K562 (cell line): ENCODE measurements around the gene CCDC78. TPM values are rescaled to one million over a fixed set of nuclear protein-coding genes. Genes with fewer than 3 reads are reported as not detected.

Experiments
- MEF2D ChIP-seq: conservative IDR thresholded peaks from 2 replicates; pipeline ENCODE4 v1.6.1; 2016; ENCODE audit warnings: low read depth, missing genetic modification characterization, missing compliant biosample characterization
- NR2C1 ChIP-seq, 2 experiments: fragments of 450-650 bp; IDR thresholded peaks; 2 replicates each; pipeline ENCODE4 v1.6.1; 2017; ENCODE audit warnings: mild to moderate bottlenecking in 2 of 2, antibody characterized with exemption in 1 of 2, inconsistent platforms in 1 of 2, missing compliant biosample characterization in 1 of 2, missing genetic modification characterization in 1 of 2
- POLR2G ChIP-seq: fragments of 200-400 bp; formaldehyde crosslinking; IDR thresholded peaks from 2 replicates; pipeline ENCODE4 v1.6.1; 2017; ENCODE audit warnings: low read depth, mild to moderate bottlenecking, antibody characterized with exemption, low read length, moderate library complexity
- polyA plus RNA-seq, 8 experiments: library from polyadenylated mRNA; depleted of rRNA in 4 of 8; stranded (reverse) in 5 of 8; unstranded in 3 of 8; fragments of >200 nt; fragmentation: Nextera tagmentation in 2 of 8; fragmentation: Illumina TruSeq in 1 of 8; extraction: Ambion mirVana in 2 of 8; extraction: Trizol in 1 of 8; gene quantifications; 2 replicates each; pipeline versions ENCODE4 v1.2.1 to v1.2.3, GENCODE V29; 2011 to 2014; ENCODE audit warnings: inconsistent platforms in 1 of 8, missing spikeins in 1 of 8
- total RNA-seq, 7 experiments: library from RNA; depleted of rRNA in 6 of 7; stranded (reverse); fragments of >200 nt in 6 of 7; fragmentation: Illumina TruSeq in 2 of 7; extraction: Trizol in 2 of 7; gene quantifications; 2 replicates each; pipeline versions ENCODE4 v1.2.1 to v1.2.3, GENCODE V29; 2011 to 2021; ENCODE audit warnings: low replicate concordance in 1 of 7
- TF ChIP-seq, protein P1 (sequence below): fragments of 450-650 bp; IDR thresholded peaks from 2 replicates; pipeline ENCODE4 v1.6.1; 2016; ENCODE audit warnings: mild to moderate bottlenecking, moderate library complexity
- TF ChIP-seq, protein P2 (sequence below): sonication (generic); formaldehyde crosslinking; IDR thresholded peaks from 2 replicates; pipeline ENCODE4 v1.8.0; 2022; ENCODE audit warnings: mild to moderate bottlenecking, missing genetic modification reagents
- TF ChIP-seq, protein P3 (sequence below): fragments of 200-800 bp; sonication (Bioruptor generic); IDR thresholded peaks from 2 replicates; pipeline ENCODE4 v1.6.1; 2017; ENCODE audit warnings: missing genetic modification characterization, missing compliant biosample characterization

CCDC78 gene
- total and polyA plus RNA-seq, 9 of the 15 experiments (the other 6 are each of a cell fraction or from before 2014, with no cell fraction given), result 0.24 to 17.7 (median 2.9) TPM

DNA sequence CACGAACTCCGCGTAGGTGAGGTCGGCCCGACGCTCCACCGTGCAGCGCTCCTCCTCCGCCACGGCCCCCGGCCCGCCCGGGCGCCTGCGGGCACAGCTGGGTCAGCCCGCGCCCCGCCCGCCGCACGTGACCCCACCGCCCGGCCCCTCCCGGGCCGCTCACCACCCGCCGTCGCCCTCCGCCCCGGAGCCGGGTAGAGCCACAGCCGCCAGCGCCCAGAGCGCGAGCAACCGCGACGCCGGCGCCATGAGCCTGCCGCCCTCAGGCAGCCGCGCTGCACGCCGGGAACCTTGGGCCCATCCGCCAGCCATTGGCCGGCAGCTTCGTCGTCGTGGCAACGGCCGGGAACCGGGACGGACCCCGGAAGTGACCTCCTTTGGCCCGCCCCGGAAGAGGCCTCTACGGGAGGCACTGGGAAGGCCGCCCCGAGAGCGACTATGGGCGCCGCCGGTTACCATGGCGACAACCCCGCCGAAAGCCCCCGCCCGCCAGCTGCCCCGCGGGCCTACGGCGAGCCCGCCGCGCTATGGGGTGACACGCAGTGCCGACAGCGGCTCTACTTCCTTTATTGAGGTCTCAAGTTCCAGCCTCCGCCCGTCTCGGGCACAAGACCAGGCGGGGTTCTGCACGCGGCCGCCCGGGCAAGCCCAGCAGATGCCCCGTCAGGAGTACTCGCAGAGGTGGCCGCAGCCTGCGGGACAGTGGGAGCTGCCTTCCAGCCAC lies 42.0 kb downstream of the CCDC78 start, which contains the start of gene JMJD8 (continued):
- TF ChIP-seq, protein P1, sequence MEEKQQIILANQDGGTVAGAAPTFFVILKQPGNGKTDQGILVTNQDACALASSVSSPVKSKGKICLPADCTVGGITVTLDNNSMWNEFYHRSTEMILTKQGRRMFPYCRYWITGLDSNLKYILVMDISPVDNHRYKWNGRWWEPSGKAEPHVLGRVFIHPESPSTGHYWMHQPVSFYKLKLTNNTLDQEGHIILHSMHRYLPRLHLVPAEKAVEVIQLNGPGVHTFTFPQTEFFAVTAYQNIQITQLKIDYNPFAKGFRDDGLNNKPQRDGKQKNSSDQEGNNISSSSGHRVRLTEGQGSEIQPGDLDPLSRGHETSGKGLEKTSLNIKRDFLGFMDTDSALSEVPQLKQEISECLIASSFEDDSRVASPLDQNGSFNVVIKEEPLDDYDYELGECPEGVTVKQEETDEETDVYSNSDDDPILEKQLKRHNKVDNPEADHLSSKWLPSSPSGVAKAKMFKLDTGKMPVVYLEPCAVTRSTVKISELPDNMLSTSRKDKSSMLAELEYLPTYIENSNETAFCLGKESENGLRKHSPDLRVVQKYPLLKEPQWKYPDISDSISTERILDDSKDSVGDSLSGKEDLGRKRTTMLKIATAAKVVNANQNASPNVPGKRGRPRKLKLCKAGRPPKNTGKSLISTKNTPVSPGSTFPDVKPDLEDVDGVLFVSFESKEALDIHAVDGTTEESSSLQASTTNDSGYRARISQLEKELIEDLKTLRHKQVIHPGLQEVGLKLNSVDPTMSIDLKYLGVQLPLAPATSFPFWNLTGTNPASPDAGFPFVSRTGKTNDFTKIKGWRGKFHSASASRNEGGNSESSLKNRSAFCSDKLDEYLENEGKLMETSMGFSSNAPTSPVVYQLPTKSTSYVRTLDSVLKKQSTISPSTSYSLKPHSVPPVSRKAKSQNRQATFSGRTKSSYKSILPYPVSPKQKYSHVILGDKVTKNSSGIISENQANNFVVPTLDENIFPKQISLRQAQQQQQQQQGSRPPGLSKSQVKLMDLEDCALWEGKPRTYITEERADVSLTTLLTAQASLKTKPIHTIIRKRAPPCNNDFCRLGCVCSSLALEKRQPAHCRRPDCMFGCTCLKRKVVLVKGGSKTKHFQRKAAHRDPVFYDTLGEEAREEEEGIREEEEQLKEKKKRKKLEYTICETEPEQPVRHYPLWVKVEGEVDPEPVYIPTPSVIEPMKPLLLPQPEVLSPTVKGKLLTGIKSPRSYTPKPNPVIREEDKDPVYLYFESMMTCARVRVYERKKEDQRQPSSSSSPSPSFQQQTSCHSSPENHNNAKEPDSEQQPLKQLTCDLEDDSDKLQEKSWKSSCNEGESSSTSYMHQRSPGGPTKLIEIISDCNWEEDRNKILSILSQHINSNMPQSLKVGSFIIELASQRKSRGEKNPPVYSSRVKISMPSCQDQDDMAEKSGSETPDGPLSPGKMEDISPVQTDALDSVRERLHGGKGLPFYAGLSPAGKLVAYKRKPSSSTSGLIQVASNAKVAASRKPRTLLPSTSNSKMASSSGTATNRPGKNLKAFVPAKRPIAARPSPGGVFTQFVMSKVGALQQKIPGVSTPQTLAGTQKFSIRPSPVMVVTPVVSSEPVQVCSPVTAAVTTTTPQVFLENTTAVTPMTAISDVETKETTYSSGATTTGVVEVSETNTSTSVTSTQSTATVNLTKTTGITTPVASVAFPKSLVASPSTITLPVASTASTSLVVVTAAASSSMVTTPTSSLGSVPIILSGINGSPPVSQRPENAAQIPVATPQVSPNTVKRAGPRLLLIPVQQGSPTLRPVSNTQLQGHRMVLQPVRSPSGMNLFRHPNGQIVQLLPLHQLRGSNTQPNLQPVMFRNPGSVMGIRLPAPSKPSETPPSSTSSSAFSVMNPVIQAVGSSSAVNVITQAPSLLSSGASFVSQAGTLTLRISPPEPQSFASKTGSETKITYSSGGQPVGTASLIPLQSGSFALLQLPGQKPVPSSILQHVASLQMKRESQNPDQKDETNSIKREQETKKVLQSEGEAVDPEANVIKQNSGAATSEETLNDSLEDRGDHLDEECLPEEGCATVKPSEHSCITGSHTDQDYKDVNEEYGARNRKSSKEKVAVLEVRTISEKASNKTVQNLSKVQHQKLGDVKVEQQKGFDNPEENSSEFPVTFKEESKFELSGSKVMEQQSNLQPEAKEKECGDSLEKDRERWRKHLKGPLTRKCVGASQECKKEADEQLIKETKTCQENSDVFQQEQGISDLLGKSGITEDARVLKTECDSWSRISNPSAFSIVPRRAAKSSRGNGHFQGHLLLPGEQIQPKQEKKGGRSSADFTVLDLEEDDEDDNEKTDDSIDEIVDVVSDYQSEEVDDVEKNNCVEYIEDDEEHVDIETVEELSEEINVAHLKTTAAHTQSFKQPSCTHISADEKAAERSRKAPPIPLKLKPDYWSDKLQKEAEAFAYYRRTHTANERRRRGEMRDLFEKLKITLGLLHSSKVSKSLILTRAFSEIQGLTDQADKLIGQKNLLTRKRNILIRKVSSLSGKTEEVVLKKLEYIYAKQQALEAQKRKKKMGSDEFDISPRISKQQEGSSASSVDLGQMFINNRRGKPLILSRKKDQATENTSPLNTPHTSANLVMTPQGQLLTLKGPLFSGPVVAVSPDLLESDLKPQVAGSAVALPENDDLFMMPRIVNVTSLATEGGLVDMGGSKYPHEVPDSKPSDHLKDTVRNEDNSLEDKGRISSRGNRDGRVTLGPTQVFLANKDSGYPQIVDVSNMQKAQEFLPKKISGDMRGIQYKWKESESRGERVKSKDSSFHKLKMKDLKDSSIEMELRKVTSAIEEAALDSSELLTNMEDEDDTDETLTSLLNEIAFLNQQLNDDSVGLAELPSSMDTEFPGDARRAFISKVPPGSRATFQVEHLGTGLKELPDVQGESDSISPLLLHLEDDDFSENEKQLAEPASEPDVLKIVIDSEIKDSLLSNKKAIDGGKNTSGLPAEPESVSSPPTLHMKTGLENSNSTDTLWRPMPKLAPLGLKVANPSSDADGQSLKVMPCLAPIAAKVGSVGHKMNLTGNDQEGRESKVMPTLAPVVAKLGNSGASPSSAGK, result peak; percentile 63
- TF ChIP-seq POLR2G (peak; percentile 88), MEF2D (tag) (no peak), NR2C1 (IDR thresholded peaks at IDR 0.05) (peak; percentile 90), NR2C1 (tag; IDR thresholded peaks at IDR 0.05) (peak; percentile 94)
- TF ChIP-seq, protein P2, sequence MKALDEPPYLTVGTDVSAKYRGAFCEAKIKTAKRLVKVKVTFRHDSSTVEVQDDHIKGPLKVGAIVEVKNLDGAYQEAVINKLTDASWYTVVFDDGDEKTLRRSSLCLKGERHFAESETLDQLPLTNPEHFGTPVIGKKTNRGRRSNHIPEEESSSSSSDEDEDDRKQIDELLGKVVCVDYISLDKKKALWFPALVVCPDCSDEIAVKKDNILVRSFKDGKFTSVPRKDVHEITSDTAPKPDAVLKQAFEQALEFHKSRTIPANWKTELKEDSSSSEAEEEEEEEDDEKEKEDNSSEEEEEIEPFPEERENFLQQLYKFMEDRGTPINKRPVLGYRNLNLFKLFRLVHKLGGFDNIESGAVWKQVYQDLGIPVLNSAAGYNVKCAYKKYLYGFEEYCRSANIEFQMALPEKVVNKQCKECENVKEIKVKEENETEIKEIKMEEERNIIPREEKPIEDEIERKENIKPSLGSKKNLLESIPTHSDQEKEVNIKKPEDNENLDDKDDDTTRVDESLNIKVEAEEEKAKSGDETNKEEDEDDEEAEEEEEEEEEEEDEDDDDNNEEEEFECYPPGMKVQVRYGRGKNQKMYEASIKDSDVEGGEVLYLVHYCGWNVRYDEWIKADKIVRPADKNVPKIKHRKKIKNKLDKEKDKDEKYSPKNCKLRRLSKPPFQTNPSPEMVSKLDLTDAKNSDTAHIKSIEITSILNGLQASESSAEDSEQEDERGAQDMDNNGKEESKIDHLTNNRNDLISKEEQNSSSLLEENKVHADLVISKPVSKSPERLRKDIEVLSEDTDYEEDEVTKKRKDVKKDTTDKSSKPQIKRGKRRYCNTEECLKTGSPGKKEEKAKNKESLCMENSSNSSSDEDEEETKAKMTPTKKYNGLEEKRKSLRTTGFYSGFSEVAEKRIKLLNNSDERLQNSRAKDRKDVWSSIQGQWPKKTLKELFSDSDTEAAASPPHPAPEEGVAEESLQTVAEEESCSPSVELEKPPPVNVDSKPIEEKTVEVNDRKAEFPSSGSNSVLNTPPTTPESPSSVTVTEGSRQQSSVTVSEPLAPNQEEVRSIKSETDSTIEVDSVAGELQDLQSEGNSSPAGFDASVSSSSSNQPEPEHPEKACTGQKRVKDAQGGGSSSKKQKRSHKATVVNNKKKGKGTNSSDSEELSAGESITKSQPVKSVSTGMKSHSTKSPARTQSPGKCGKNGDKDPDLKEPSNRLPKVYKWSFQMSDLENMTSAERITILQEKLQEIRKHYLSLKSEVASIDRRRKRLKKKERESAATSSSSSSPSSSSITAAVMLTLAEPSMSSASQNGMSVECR, result peak; percentile 81; the same call in 1 of the 2 replicates
- TF ChIP-seq, protein P3, sequence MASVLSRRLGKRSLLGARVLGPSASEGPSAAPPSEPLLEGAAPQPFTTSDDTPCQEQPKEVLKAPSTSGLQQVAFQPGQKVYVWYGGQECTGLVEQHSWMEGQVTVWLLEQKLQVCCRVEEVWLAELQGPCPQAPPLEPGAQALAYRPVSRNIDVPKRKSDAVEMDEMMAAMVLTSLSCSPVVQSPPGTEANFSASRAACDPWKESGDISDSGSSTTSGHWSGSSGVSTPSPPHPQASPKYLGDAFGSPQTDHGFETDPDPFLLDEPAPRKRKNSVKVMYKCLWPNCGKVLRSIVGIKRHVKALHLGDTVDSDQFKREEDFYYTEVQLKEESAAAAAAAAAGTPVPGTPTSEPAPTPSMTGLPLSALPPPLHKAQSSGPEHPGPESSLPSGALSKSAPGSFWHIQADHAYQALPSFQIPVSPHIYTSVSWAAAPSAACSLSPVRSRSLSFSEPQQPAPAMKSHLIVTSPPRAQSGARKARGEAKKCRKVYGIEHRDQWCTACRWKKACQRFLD (CRISPR knock-in tag), result peak; percentile 68; the same call in 1 of the 2 replicates
